ENCODE data around the gene LCTL. TPM values are rescaled to one million over a fixed set of nuclear protein-coding genes. Genes with fewer than 3 reads are reported as not detected.

LCTL gene, protein sequence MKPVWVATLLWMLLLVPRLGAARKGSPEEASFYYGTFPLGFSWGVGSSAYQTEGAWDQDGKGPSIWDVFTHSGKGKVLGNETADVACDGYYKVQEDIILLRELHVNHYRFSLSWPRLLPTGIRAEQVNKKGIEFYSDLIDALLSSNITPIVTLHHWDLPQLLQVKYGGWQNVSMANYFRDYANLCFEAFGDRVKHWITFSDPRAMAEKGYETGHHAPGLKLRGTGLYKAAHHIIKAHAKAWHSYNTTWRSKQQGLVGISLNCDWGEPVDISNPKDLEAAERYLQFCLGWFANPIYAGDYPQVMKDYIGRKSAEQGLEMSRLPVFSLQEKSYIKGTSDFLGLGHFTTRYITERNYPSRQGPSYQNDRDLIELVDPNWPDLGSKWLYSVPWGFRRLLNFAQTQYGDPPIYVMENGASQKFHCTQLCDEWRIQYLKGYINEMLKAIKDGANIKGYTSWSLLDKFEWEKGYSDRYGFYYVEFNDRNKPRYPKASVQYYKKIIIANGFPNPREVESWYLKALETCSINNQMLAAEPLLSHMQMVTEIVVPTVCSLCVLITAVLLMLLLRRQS
- polyA plus RNA-seq (2012; ENCODE audit: low read depth, missing spikeins): 0.12 TPM

DNA sequence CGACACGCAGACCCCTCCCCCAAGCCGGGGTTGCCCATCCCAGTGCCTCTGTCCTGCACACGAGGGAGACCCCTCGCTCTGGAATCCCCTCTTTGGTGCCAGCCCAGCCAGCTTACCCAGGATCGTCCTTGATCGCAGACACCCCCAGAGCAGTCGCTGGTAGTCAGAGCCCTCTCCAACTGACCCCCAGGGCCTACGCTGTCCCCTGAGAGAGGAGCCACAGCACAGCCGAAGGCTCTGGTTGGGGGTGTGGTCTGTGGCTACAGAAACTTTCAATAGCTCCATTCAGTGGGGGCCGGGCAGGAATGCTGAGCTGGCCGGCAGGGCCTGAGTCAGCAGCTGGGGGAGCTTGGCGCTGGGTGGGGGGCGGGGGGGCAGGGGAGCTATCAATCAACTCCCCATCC, at the start of gene LCTL:
Gene LCTL, minus strand, starts transcription at position 258 of the 404 bp plus-strand sequence. CDS start 633 bp downstream, outside the sequence.
- TF ChIP-seq SPI1 (IDR thresholded peaks at IDR 0.05; ENCODE audit: low read depth, low read length): no peak
- TF ChIP-seq POLR2A (IDR thresholded peaks at IDR 0.05; ENCODE audit: low read depth, low read length): no peak
- no peak for TF ChIP-seq POU2F2 (IDR thresholded peaks at IDR 0.05; ENCODE audit: low read depth, low read length)
- TF ChIP-seq PAX5 (IDR thresholded peaks at IDR 0.05; ENCODE audit: insufficient read depth, low read length, severe bottlenecking): no peak
- no peak for TF ChIP-seq POLR2AphosphoS5 (IDR thresholded peaks at IDR 0.05; ENCODE audit: low read depth, low read length)
- no peak for TF ChIP-seq TAF1 (IDR thresholded peaks at IDR 0.05; ENCODE audit: low read depth, low read length)
- no peak for DNase-seq (ENCODE audit: insufficient read length, low spot score)
- no peak for FAIRE-seq

DNA sequence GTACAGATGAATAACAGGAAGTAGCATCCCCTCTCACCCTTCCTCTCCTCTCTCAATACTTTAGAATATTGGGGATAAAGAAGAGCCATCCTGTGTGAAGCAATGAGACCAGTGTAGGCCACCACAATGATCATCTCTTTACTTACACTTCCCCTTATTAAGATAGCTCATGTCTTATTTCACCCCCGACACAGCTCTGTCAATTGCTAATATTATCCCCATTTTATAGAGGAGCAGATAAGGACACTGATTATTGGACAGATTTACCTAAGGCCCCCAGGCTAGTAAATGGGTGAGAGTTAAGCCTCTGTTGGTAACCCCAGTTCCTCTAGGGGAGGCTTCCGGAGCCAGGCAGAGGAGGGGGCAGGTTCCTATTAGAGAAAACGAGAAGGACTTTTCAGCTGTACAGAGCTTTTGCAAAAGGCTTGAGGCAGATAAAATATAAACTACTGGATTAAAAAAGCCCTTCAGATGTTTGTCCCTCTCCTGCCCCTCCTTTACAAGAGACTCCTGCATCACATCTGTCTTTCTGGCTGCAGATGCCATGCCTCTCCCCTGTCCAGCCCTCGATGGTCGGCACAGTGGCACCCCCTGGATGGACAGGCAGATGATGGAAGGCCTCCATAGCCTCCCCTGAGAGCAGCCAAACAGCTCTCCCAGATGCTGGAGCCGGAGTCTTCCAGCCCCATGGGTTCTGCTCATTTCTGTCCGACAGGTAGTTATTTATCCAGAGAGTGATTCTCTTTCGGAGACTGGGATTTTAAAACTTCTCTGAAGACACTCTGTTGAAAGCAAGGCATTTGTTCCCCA, 49.4 kb upstream of the LCTL start:
- FAIRE-seq (no peak), DNase-seq (ENCODE audit: insufficient read length, low spot score) (no peak)
- TF ChIP-seq POU2F2 (IDR thresholded peaks at IDR 0.05; ENCODE audit: low read depth, low read length): no peak
- TF ChIP-seq SPI1 (IDR thresholded peaks at IDR 0.05; ENCODE audit: low read depth, low read length): peak; percentile 74

DNA sequence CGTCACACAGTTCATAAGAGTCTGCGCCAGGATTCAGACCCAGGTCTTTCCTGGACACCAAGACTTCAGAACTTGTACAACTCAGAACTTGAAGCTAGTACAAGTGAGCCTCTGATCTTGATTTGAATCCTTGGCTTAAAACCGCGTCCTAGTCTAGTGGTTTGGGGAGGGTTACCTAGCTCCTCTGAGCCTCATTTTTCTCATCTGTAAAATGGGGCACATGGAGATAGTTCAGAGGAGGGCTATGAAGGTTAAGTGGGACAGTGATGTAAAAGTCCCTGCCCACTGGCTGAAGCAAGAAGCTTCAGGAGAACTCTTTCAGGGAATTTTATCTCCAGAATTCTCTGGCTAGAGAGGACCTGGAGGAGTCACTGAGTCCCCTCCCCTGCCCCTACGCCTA, 48.7 kb upstream of the LCTL start:
- TF ChIP-seq POLR2AphosphoS5 (IDR thresholded peaks at IDR 0.05; ENCODE audit: low read depth, low read length) (no peak), SPI1 (IDR thresholded peaks at IDR 0.05; ENCODE audit: low read depth, low read length) (no peak)
- DNase-seq (ENCODE audit: insufficient read length, low spot score) (no peak), FAIRE-seq (no peak)

DNA sequence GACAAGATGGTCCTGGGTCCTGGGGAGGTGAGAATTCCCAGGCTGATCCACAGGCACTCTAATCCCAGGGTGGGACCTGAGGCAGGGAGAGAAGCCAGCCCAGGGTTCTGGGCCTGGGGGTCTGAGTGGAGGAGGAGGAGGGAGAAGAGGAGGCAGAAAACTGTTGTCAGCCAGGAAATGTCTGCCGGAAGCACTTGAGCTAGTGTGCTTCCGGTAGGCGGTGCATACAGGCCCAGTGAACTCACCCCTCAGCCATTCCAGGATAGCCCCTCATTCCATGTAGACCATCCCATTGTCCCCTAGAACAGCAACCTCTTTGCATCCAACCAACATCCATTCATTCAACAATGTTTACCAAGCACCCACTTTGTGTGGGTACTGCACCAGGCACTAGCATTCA, 47.9 kb upstream of the LCTL start:
- no peak for FAIRE-seq

DNA sequence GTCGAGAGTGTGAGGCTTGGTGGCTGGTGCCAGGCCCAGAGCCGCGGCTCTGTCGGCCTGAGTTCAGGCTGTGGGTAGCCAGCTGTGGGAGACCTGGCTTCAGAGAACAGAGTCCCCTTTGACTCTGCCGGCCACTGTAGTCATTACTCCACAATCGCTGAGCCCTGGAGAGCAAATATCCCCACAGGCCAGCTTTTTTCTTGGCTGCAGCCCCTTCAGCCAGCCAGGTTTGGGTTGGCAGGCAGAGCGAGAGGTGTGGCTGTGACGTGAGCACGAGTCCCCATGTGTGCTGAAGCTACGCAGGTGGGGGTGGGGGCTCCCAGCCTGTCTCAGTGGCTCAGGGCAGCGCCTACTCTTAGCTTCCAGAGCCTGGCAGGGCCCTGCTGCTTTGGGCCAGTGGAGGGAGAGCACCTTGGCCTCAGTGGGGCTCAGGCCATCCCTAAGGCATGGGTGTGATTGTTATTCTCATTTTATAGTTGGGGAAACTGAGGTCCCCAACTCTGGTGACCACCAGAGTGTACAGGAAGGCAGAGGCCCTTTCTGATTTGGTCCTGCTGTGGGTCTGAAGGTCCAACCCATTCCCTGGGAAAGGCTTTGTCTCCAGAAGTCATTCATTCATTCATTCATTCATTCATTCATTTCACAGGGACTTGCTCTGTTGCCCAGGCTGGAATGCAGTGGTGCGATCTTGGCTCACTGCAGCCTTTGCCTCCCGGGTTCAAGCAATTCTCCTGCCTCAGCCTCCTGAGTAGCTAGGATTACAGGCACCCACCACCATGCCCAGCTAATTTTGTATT, 45.7 kb upstream of the LCTL start:
- no peak for FAIRE-seq
- TF ChIP-seq POLR2AphosphoS5 (IDR thresholded peaks at IDR 0.05; ENCODE audit: low read depth, low read length) (no peak), POU2F2 (IDR thresholded peaks at IDR 0.05; ENCODE audit: low read depth, low read length) (no peak), PAX5 (IDR thresholded peaks at IDR 0.05; ENCODE audit: insufficient read depth, low read length, severe bottlenecking) (no peak), TAF1 (IDR thresholded peaks at IDR 0.05; ENCODE audit: low read depth, low read length) (no peak), POLR2A (IDR thresholded peaks at IDR 0.05; ENCODE audit: low read depth, low read length) (no peak)
- DNase-seq (ENCODE audit: insufficient read length, low spot score): no peak

More for the DNA sequence above, 47.9 kb upstream of the LCTL start:
- no peak for TF ChIP-seq POU2F2 (IDR thresholded peaks at IDR 0.05; ENCODE audit: low read depth, low read length)
- no peak for DNase-seq (ENCODE audit: insufficient read length, low spot score)

DNA sequence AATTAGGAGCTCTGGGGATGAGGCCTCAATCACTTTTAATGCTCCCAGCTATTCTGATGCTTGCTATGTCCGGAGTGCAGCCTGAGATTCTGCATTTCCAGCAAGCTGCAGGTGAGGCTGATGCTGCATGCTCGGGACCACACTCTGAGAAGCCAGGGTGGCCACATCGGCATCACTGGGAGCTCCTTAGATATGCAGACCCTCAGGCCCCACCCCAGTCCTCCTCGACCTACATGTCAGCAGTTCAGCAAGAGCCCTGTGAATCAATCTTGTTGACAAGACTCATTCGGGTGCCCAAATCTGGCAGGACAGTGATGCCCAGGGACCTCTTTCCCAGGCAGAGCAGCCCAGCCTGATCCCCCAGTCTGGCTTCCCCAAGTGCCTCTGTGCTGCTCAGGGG, 44.1 kb upstream of the LCTL start:
- TF ChIP-seq POLR2A (IDR thresholded peaks at IDR 0.05; ENCODE audit: low read depth, low read length): no peak
- no peak for TF ChIP-seq TAF1 (IDR thresholded peaks at IDR 0.05; ENCODE audit: low read depth, low read length)
- DNase-seq (ENCODE audit: insufficient read length, low spot score) (no peak), FAIRE-seq (no peak)

DNA sequence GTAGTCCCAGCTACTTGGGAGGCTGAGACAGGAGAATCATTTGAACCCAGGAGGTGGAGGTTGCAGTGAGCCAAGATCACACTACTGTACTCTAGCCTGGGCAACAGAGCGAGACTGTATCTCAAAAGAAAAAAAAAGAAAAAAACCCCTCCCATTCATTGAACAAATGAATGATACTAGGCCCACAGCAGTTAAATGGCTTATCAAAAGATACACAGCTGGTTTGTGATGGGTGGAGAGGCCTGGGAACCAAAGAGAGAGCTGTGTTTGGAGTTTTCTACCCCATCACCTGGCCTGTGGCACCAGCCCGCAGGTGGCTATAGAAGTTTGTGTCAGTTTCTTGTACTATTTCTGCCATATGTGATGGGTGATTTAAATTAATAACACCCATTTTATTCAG, 43.1 kb upstream of the LCTL start:
- FAIRE-seq: no peak
- TF ChIP-seq POLR2AphosphoS5 (IDR thresholded peaks at IDR 0.05; ENCODE audit: low read depth, low read length): no peak
- TF ChIP-seq POU2F2 (IDR thresholded peaks at IDR 0.05; ENCODE audit: low read depth, low read length): no peak
- TF ChIP-seq SPI1 (IDR thresholded peaks at IDR 0.05; ENCODE audit: low read depth, low read length): no peak
- TF ChIP-seq TAF1 (IDR thresholded peaks at IDR 0.05; ENCODE audit: low read depth, low read length): no peak
- no peak for TF ChIP-seq PAX5 (IDR thresholded peaks at IDR 0.05; ENCODE audit: insufficient read depth, low read length, severe bottlenecking)
- no peak for TF ChIP-seq POLR2A (IDR thresholded peaks at IDR 0.05; ENCODE audit: low read depth, low read length)
- DNase-seq (ENCODE audit: insufficient read length, low spot score): no peak

DNA sequence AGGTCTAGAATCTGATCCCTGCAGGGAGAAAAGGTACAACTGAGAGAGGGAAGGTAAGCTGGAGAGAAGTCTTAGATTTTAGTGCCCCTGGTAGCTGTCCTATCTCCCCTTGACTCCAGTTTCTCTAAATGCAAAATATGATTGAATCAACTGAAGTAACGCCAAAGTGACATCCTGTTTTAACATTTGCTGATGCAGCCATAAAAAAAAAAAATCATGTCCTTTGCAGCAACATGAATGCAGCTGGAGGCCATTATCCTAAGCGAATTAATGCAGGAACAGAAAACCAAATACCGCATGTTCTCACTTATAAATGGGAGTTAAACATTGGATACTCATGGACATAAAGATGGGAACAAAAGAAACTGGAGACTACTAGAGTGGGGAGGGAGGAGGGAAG, 42.4 kb upstream of the LCTL start:
- DNase-seq (ENCODE audit: insufficient read length, low spot score) (no peak), FAIRE-seq (no peak)
- TF ChIP-seq POU2F2 (IDR thresholded peaks at IDR 0.05; ENCODE audit: low read depth, low read length): no peak
- no peak for TF ChIP-seq POLR2A (IDR thresholded peaks at IDR 0.05; ENCODE audit: low read depth, low read length)
- TF ChIP-seq PAX5 (IDR thresholded peaks at IDR 0.05; ENCODE audit: insufficient read depth, low read length, severe bottlenecking): no peak
- TF ChIP-seq SPI1 (IDR thresholded peaks at IDR 0.05; ENCODE audit: low read depth, low read length): no peak
- no peak for TF ChIP-seq POLR2AphosphoS5 (IDR thresholded peaks at IDR 0.05; ENCODE audit: low read depth, low read length)

DNA sequence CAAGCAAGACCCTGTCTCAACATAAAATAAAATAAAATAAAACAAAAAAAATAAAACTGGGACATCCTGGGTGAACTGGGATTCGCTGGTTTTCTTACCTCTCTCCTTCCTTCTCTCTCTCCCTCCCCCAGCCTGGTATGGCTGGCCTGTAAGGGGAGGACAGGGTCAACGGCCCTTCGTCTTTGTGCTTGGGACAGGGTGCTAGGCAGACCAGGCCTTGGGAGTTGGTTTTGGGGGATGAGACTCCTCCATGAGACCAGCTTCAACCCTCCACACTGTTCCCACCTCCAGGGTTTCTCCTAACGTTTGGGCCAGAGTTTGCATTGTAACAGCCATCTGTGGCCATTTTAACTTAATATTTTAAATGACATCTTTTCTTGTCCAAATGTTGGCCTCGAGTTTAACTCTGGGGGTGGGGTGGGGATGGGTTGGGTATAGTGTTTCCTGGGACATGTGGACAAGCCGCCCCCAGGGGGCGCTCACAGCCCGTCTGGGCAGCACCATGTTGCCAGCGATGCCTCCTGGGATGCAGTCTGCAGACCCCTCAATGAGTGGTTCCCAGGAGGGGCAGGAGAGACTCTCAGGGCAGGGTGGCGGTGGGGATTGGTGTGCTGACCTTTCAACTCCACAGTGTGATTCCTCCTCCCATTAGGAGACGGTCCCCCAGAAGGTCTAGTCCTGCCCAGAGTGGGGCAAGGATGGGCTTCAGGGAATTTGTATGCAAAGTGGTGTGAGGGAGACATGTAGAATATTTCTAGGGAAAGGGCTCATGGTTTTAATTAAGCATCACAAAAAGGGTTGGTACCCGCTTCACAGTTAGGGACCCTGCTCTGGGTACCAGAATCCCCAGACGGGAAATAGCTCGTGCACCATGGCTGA, 37.7 kb upstream of the LCTL start:
- no peak for TF ChIP-seq POLR2AphosphoS5 (IDR thresholded peaks at IDR 0.05; ENCODE audit: low read depth, low read length)
- no peak for TF ChIP-seq PAX5 (IDR thresholded peaks at IDR 0.05; ENCODE audit: insufficient read depth, low read length, severe bottlenecking)
- DNase-seq (ENCODE audit: insufficient read length, low spot score): peak; percentile 61
- FAIRE-seq: peak; percentile 80
